BE2C (cell line): ENCODE results near the gene HELZ.

Experiments used
- DNase-seq: peaks from one replicate; pipeline ENCODE4 v3.0.0-alpha.2; 2020
- H3K27me3 ChIP-seq: fragments of 250-450 bp; sonication (Bioruptor Pico); 2 replicates; pipeline ENCODE4 v1.5.1; 2020; ENCODE audit warnings: mild to moderate bottlenecking
- H3K36me3 ChIP-seq: fragments of 250-450 bp; sonication (Bioruptor Pico); 2 replicates; pipeline ENCODE4 v1.5.1; 2020; ENCODE audit warnings: mild to moderate bottlenecking
- H3K4me1 ChIP-seq: fragments of 250-450 bp; sonication (Bioruptor Pico); 2 replicates; pipeline ENCODE4 v1.5.1; 2020
- H3K4me3 ChIP-seq: 2 replicates; pipeline ENCODE4 v1.5.1; 2011; ENCODE audit warnings: low read depth, low read length
- H3K9me3 ChIP-seq: fragments of 250-450 bp; sonication (Bioruptor Pico); 2 replicates; pipeline ENCODE4 v1.5.1; 2020
- TF ChIP-seq, protein P1 (sequence below): IDR thresholded peaks from 2 replicates; pipeline ENCODE4 v1.5.1; 2012; ENCODE audit warnings: mild to moderate bottlenecking, low read depth, low read length

Gene HELZ

GRCh38 chr17:67050471-67051154 lies 194.4 kb downstream of the HELZ start:
- H3K4me3 ChIP-seq: no peak overlapping the region
- H3K9me3 ChIP-seq: peaks cover 7% of the 10 kb centered on the region
- H3K27me3 ChIP-seq: no peaks in the 10 kb centered on the region
- DNase-seq: no peak
- TF ChIP-seq, protein P1, sequence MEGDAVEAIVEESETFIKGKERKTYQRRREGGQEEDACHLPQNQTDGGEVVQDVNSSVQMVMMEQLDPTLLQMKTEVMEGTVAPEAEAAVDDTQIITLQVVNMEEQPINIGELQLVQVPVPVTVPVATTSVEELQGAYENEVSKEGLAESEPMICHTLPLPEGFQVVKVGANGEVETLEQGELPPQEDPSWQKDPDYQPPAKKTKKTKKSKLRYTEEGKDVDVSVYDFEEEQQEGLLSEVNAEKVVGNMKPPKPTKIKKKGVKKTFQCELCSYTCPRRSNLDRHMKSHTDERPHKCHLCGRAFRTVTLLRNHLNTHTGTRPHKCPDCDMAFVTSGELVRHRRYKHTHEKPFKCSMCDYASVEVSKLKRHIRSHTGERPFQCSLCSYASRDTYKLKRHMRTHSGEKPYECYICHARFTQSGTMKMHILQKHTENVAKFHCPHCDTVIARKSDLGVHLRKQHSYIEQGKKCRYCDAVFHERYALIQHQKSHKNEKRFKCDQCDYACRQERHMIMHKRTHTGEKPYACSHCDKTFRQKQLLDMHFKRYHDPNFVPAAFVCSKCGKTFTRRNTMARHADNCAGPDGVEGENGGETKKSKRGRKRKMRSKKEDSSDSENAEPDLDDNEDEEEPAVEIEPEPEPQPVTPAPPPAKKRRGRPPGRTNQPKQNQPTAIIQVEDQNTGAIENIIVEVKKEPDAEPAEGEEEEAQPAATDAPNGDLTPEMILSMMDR: no peak
- H3K36me3 ChIP-seq: no peaks in the 10 kb centered on the region; the same call in 1 of the 2 replicates
- peaks cover 4% of the 10 kb centered on the region for H3K4me1 ChIP-seq

DNA sequence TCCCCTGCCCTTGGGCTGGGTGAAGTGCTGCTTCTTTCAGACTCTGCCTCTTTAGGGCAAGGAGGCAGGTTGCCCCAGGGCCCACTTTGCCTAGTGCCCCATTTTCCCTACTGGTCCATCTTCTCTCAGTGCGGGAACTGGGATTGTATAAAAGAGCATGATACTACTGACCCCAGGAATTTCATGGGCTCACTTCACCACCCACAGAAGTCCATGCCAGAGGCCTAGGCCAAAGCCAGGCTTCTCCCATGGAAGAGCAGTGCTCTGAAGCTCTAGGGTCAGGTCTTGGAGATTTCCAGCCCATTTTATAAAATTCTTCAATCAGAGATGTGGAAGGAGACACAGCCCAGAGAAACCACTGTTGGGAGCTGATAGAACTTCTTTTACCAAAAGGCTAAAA lies 194.9 kb downstream of the HELZ start:
- H3K36me3 ChIP-seq: no peaks in the 10 kb centered on the region; the same call in 1 of the 2 replicates
- TF ChIP-seq, protein P1: no peak
- H3K9me3 ChIP-seq: peaks cover 7% of the 10 kb centered on the region
- no peak for DNase-seq
- no peaks in the 10 kb centered on the region for H3K27me3 ChIP-seq
- peaks cover 4% of the 10 kb centered on the region for H3K4me1 ChIP-seq
- no peak overlapping the region for H3K4me3 ChIP-seq

DNA sequence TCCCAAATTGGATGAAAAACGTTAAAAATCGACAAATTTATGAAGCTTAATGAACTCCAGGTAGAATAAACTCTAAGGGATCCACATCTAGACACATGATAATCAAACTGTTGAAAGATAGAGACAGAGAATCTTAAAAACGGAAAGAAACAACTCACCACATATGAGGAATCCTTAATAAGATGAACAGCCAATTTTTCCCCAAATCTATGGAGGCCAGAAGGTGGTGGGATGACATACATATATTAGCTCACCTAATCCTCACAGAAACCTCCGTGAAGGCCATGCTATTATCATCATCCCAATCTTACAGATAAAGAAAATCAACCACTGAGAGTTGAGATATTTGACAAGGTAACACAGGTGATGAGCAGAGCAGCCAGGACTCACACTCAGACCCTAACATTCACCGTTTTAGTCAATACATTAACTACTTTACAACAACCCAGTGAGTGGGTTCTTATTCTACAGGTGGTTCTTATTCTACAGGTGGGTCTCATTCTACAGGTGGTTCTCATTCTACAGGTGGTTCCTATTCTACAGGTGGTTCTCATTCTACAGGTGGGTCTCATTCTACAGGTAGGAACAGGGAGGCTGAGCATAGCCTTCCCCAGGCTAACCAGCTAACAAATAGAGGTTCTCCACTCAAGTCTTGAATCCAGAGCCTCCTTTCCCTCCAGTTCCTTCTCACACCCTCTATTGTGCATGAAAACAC lies 195.8 kb downstream of the HELZ start:
- Histone ChIP-seq H3K4me3 (no peak overlapping the region), H3K4me1 (peaks cover 4% of the 10 kb centered on the region), H3K9me3 (peaks cover 7% of the 10 kb centered on the region), H3K27me3 (no peaks in the 10 kb centered on the region), H3K36me3 (no peaks in the 10 kb centered on the region; the same call in 1 of the 2 replicates)
- DNase-seq: no peak
- TF ChIP-seq, protein P1: no peak

DNA sequence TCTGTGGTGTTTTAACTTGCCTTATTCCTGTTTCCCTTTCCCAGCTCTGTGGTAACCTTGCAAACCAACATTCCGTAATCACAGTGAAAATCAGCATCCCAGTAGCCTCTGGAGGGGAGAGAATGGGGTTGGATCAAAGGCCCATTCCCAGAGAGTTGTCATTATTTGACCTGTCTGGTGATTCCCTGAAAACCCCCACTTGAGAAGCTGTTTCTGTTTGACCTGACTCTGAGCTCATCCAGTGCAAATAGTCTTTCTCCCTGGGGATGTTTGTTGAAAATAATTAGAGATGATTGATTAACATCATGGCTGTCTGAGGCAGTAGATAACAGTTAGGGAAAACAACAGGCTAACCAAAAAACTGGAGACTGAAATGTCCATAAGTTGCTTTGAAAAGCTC lies 197.6 kb downstream of the HELZ start:
- Histone ChIP-seq H3K4me1 (peaks cover 4% of the 10 kb centered on the region), H3K4me3 (no peak overlapping the region), H3K27me3 (no peaks in the 10 kb centered on the region), H3K9me3 (peaks cover 10% of the 10 kb centered on the region), H3K36me3 (no peaks in the 10 kb centered on the region; the same call in 1 of the 2 replicates)
- TF ChIP-seq, protein P1: no peak
- DNase-seq: no peak

GRCh38 chr17:67046398-67046797 lies 198.6 kb downstream of the HELZ start:
- no peak overlapping the region for H3K4me3 ChIP-seq
- peaks cover 4% of the 10 kb centered on the region for H3K4me1 ChIP-seq
- H3K36me3 ChIP-seq: no peaks in the 10 kb centered on the region; the same call in 1 of the 2 replicates
- peaks cover 10% of the 10 kb centered on the region for H3K9me3 ChIP-seq
- no peak for DNase-seq
- no peaks in the 10 kb centered on the region for H3K27me3 ChIP-seq
- TF ChIP-seq, protein P1: no peak

- TF ChIP-seq, protein P1: no peak
- Histone ChIP-seq H3K27me3 (no peaks in the 10 kb centered on the region), H3K9me3 (peaks cover 10% of the 10 kb centered on the region), H3K4me3 (no peak overlapping the region), H3K4me1 (peaks cover 4% of the 10 kb centered on the region), H3K36me3 (no peaks in the 10 kb centered on the region; the same call in 1 of the 2 replicates)
- no peak for DNase-seq
Measured at GRCh38 chr17:67044940-67045339, 200.1 kb downstream of the HELZ start.
